Heart left ventricle (tissue), 13 donors: Measurements from ENCODE around the gene MKRN1.
"Not testable (repeated sequence)": the region's sequence is repeated elsewhere in the genome, so short reads cannot be mapped to it uniquely, and the experiment has no call there.

Source experiments
- CTCF ChIP-seq, 12 donors: fragments of 200-600 bp; sonication (generic) in 4 of 12; IDR thresholded peaks; one replicate each; pipeline versions ENCODE4 v1.5.0 to v1.8.0; 2018 to 2022; ENCODE audit warnings: antibody characterized with exemption in 12 of 12, mild to moderate bottlenecking in 5 of 12
- POLR2A ChIP-seq, 2 donors: fragments of 450-650 bp; IDR thresholded peaks; one replicate each; pipeline ENCODE4 v1.6.1; 2017; ENCODE audit warnings: antibody characterized with exemption in 2 of 2, mild to moderate bottlenecking in 2 of 2, moderate library complexity in 2 of 2
- donor health status: ischemic (EF 13 %, LVEDD 7.1; RV severe dilation, severe dysfunction).
- donor health status: DM: no; HTN: yes; CAD: no.
- donor health status: DM: no; HTN: no; CAD: no.
- donor health status: ischemic (EF 25% LVEDD 6.9; RV normal size, moderate dysfunction).
- donor health status: ischemic (EF 25% LVEDD 5.7; RV mildly dilated, moderate dysfunction).
- donor health status: ischemic (EF 35%, LVEDD 5.7; RV mildly dilated, moderate dysfunction).
- donor health status: nonischemic (EF 11% LVEDD 7.7; RV severe dilation, severe dysfunction).
- donor health status: DM: yes; HTN: yes; CAD: no.
- donor health status: PGD.
- donor health status: ischemic (EF 29% LVEDD 5.4; RV normal size, mild dysfunction).
- donor health status: nonischemic (EF 23%, LVEDD 6.1; RV moderate dilation, normal function).

DNA sequence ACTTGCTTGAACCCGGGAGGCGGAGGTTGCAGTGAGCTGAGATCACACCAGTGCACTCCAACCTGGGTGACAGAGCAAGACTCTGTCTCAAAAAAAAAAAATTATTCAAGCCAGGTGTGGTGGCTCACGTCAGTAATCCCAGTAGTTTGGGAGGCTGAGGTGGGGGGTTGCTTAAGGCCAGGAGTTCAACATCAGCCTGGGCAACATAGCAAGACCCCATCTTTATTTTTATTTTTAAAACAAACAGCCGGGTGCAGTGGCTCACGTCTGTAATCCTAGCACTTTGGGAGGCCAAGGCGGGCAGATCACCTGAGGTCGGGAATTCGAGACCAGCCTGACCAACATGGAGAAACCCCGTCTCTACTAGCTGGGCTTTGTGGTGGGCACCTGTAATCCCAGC lies 63.5 kb downstream of the MKRN1 start:
- TF ChIP-seq CTCF, POLR2A (IDR thresholded peaks at IDR 0.05): not testable (repeated sequence)
